ENCODE results near the gene IL6R.

GRCh38 chr1:154416471-154417337 lies 11.6 kb downstream of the IL6R start:
- TF ChIP-seq CTCF (IDR thresholded peaks at IDR 0.05), result no peak
- no peak for TF ChIP-seq EZH2 (IDR thresholded peaks at IDR 0.05; ENCODE audit: borderline replicate concordance, insufficient read depth, low read depth, low read length, poor library complexity, severe bottlenecking)

Measured in B cell (primary cell).